Naive thymus-derived CD8-positive, alpha-beta T cell (primary cell): ENCODE data around the gene ARFGAP1. TPM values are rescaled to one million over a fixed set of nuclear protein-coding genes. Genes with fewer than 3 reads are reported as not detected.

Experiments
- ATAC-seq, 2 donors: fragments of 150-1000 bp; cut with Tn5 transposase in 1 of 2; sonication (Bioruptor Pico), chemical (Tn5 transposase) in 1 of 2; 1 replicate in 1 of 2; 2 replicates in 1 of 2; pipeline ENCODE4 v1.10.0; 2021; ENCODE audit warnings: mild to moderate bottlenecking in 2 of 2, moderate library complexity in 2 of 2
- POLR2A ChIA-PET: fragments of 350-600 bp; sonication (Branson Sonifier 250); formaldehyde crosslinking; loops from one replicate; lab custom pipeline; 2021; ENCODE audit warnings: antibody characterized with exemption; lab: Charles Lee
- DNase-seq, 10 donors: peaks; one replicate each; pipeline versions ENCODE4 v3.0.0 to v3.0.0-alpha.2; 2020 to 2022
- H3K27ac Mint-ChIP-seq, 10 donors: one replicate each; pipeline ENCODE4 v1.8.0; 2020 to 2022; ENCODE audit warnings: mild to moderate bottlenecking in 10 of 10, mixed read lengths in 10 of 10, moderate library complexity in 4 of 10, inconsistent platforms in 1 of 10
- H3K27me3 Mint-ChIP-seq, 5 donors: one replicate each; pipeline ENCODE4 v1.8.0; 2021 to 2022; ENCODE audit warnings: mixed read lengths in 5 of 5
- H3K36me3 Mint-ChIP-seq, 3 donors: one replicate each; pipeline ENCODE4 v1.8.0; 2020 to 2022; ENCODE audit warnings: mixed read lengths in 3 of 3, mild to moderate bottlenecking in 2 of 3, inconsistent platforms in 1 of 3
- H3K4me1 Mint-ChIP-seq, 4 donors: one replicate each; pipeline ENCODE4 v1.8.0; 2021 to 2022; ENCODE audit warnings: mixed read lengths in 4 of 4
- H3K4me3 Mint-ChIP-seq, 10 donors: one replicate each; pipeline ENCODE4 v1.8.0; 2020 to 2022; ENCODE audit warnings: mild to moderate bottlenecking in 10 of 10, mixed read lengths in 10 of 10, moderate library complexity in 6 of 10, inconsistent platforms in 1 of 10
- H3K9me3 Mint-ChIP-seq, 9 donors: one replicate each; pipeline ENCODE4 v1.8.0; 2020 to 2022; ENCODE audit warnings: mixed read lengths in 9 of 9, mild to moderate bottlenecking in 3 of 9, inconsistent platforms in 1 of 9, moderate library complexity in 1 of 9
- polyA plus RNA-seq, 3 donors: library from polyadenylated mRNA; unstranded; fragments of 300-500 nt; fragmentation: Illumina TruSeq; gene quantifications; one replicate each; pipeline ENCODE4 v1.2.3, GENCODE V29; 2021
- total RNA-seq, 8 experiments: library from RNA in 2 of 8; stranded (reverse) in 2 of 8; gene quantifications; one replicate each; pipeline ENCODE4 v1.2.3 and lab custom pipeline; 2021 to 2026

Gene ARFGAP1
- total and polyA plus RNA-seq, 5 experiments from 2014 or later: 11.5 to 101 (median 19.4) TPM

DNA sequence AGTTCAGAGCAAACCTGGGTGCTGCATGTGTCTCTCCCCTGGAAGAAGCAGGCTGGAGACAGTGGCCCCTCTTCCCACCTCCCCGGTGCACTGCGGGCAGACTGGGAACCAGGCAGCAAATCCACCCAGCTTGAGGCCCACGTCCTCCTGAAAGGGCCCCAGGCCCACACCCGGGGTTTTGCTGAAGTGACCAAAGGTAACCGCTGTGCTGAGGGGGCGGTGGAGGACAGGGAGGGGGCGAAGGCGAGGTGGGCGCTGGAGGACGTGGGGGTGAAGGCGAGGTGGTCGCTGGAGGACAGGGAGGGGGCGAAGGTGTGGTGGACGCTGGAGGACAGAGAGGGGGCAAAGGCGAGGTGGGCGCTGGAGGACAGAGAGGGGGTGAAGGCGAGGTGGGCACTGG lies 38.7 kb upstream of the ARFGAP1 start:
- POLR2A ChIA-PET: interaction anchor here (0.7 kb wide), 1 partner anchor 11 kb away, joined by 3 read pairs; no protein-coding TSS in a partner anchor
- DNase-seq: no peak
- no peak for ATAC-seq
- H3K9me3 Mint-ChIP-seq: no peaks in the 10 kb centered on the region
- H3K36me3 Mint-ChIP-seq: no peaks in the 10 kb centered on the region
- peak overlapping the region in 1 of 10 donors; percentile 5 for H3K27ac Mint-ChIP-seq
- peaks cover 5 to 30% (median 11%) of the 10 kb centered on the region in 4 donors for H3K4me1 Mint-ChIP-seq
- no peak overlapping the region for H3K4me3 Mint-ChIP-seq
- H3K27me3 Mint-ChIP-seq: peaks cover 10 to 33% (median 25%) of the 10 kb centered on the region in 5 donors

DNA sequence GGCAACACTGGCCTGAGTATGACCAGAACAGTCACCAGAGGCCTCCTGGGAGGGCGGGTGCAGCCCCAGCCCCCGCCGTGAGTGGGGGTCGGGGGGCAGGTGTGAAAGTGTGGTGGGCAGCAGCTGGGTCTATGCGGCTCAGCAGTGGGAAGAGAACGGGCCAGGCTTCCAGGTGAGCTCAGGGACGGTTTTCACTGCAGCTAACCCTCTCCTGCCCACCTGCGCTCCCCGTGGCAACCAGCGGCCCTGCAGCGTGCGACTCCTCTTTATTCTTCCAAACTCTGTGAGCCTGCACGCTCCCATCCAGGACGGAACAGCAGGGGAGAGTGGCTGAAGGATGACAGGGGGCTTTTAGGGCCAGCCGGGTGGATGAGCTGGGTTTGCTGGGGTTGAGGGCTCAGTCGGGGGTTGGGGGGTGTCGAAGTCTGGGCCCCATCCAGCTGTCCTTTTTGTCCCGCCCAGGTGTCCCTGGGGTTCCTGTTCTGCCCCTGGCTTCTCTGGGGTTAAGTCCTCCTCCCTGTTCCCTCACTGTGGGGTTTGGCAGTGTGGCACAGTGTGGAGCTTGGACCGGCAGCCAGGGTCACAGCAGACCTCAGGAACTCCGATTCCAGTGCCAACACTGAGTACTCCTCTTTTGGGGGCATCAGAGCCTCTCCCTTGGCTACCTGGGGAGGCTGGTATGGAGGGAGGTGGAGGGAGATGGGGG lies 37.8 kb upstream of the ARFGAP1 start:
- Mint-ChIP-seq H3K36me3 (no peaks in the 10 kb centered on the region), H3K4me3 (peak overlapping the region in 7 of 10 donors; percentile 23 to 72 (median 60)), H3K4me1 (peaks cover 5 to 30% (median 11%) of the 10 kb centered on the region in 4 donors), H3K27ac (peak overlapping the region in 6 of 10 donors; percentile 38 to 89 (median 62)), H3K9me3 (no peaks in the 10 kb centered on the region), H3K27me3 (peaks cover 7 to 24% (median 16%) of the 10 kb centered on the region in 5 donors)
- POLR2A ChIA-PET: interaction anchor here (0.7 kb wide), 1 partner anchor 12 kb away, joined by 3 read pairs; no protein-coding TSS in a partner anchor
- ATAC-seq (peak; percentile 55 to 77), DNase-seq (peak in 4 of 10 donors; percentile 19 to 44 (median 36))

DNA sequence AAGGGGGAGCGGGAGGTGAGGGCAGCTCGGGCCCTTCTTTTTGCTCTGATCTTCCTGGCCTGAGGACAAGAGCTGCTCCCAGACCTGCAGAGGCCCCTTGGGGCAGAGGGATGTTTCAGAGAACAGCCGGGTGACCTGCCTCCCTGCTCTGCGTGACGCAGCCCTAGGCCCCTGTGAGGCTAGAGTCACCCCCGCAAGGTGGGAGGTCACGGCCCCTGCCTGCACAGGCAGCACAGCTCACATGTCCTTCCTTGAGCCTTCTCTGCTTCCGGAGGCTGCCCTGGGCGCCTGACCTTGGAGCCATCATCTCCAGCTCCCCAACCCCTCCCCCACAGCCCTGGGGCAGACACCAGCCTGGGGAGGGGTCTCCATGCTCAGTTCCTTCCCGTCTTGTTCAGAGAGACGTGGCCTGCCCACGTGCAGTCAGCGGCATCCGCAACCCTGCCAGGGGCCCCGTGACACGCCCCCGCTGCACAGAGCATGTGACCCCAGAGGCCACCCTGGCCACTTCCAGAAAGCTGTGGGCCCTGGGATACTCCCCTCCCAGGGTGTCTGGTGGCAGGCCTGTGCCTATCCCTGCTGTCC lies 37.1 kb upstream of the ARFGAP1 start, which contains the start of gene BIRC7:
Gene BIRC7 (plus strand): TSS at position 507 of the 585 bp plus-strand sequence. CDS start 192 bp downstream, outside the sequence.
- peaks cover 5 to 26% (median 11%) of the 10 kb centered on the region in 4 donors for H3K4me1 Mint-ChIP-seq

DNA sequence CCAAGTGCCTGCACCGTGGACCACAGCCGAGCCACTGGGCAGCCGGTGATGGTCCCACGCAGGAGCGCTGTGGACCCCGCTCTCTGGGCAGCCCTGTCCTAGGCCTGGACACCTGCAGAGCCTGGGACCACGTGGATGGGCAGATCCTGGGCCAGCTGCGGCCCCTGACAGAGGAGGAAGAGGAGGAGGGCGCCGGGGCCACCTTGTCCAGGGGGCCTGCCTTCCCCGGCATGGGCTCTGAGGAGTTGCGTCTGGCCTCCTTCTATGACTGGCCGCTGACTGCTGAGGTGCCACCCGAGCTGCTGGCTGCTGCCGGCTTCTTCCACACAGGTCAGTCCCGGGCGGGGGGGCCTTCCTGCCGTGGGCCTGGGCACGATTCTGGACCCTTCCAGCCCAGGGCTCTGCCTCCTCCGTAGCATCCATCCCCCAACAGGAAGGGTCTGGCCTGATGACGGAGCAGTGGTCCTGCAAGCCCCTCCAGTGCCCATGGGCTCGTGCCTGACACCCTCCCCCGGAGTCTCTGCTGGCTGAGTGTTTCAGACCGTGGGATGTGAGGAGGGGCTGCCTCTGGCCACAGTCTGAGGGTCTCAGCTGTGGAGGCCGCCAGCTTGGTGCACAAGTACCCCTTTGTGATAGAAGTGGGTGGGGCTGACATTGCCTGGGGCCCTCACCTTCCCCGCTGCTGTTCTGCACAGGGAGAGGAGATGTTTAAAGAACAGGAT lies 36.3 kb upstream of the ARFGAP1 start:
- Mint-ChIP-seq H3K4me3 (peak overlapping the region in 1 of 10 donors; percentile 49), H3K27ac (peak overlapping the region in 6 of 10 donors; percentile 27 to 82 (median 48)), H3K36me3 (no peaks in the 10 kb centered on the region), H3K4me1 (peaks cover 5 to 26% (median 8%) of the 10 kb centered on the region in 4 donors), H3K27me3 (peaks cover 0 to 11% (median 11%) of the 10 kb centered on the region in 5 donors), H3K9me3 (no peaks in the 10 kb centered on the region)
- POLR2A ChIA-PET: no interaction called here
- no peak for DNase-seq
- no peak for ATAC-seq

More for the DNA sequence above, 37.1 kb upstream of the ARFGAP1 start, which contains the start of gene BIRC7:
- Mint-ChIP-seq H3K27ac (peak within 1 kb of the TSS in 6 of 10 donors; percentile 43 to 91 (median 82)), H3K9me3 (no peaks in the 10 kb centered on the region), H3K27me3 (peaks cover 1 to 19% (median 12%) of the 10 kb centered on the region in 5 donors), H3K36me3 (no peaks in the 10 kb centered on the region), H3K4me3 (peak within 1 kb of the TSS in 7 of 10 donors; percentile 23 to 72 (median 69))
- ATAC-seq (peak in 1 of 2 donors; percentile 77), DNase-seq (peak in 6 of 10 donors; percentile 25 to 60 (median 38))
- POLR2A ChIA-PET: no interaction called here

DNA sequence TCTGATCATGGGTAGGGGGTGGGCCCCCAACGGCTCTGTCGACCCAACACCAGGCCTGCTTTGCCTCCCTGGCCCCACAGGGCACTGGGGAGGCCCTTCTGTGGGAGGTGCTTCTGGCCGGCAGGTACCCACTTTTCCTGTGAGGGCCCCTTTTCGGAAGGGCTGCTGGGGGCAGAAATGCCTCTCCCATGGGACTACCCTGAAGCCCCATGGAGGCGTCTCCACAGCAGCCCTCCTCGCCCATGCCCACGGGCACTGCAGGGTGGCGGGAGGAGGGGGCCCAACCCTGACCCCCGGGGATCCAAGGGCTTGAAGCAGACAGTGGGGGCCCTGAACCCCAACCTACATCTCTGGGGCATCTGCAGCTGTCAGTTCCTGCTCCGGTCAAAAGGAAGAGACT lies 34.6 kb upstream of the ARFGAP1 start:
- no peaks in the 10 kb centered on the region for H3K9me3 Mint-ChIP-seq
- H3K27me3 Mint-ChIP-seq: peaks cover 0 to 1% (median 0%) of the 10 kb centered on the region in 5 donors
- H3K27ac Mint-ChIP-seq: peak overlapping the region in 1 of 10 donors; percentile 20
- ATAC-seq (no peak), DNase-seq (no peak)
- POLR2A ChIA-PET: no interaction called here
- peaks cover 5 to 26% (median 8%) of the 10 kb centered on the region in 4 donors for H3K4me1 Mint-ChIP-seq
- no peaks in the 10 kb centered on the region for H3K36me3 Mint-ChIP-seq
- no peak overlapping the region for H3K4me3 Mint-ChIP-seq

GRCh38 chr20:63238514-63239125 lies 34.0 kb upstream of the ARFGAP1 start:
- Mint-ChIP-seq H3K36me3 (no peaks in the 10 kb centered on the region), H3K4me1 (peaks cover 5 to 26% (median 8%) of the 10 kb centered on the region in 4 donors), H3K27ac (peak overlapping the region in 1 of 10 donors; percentile 20), H3K4me3 (no peak overlapping the region), H3K27me3 (peaks cover 0 to 1% (median 0%) of the 10 kb centered on the region in 5 donors), H3K9me3 (no peaks in the 10 kb centered on the region)
- ATAC-seq (peak; percentile 56 to 62), DNase-seq (peak in 4 of 10 donors; percentile 7 to 39 (median 30))
- POLR2A ChIA-PET: no interaction called here

GRCh38 chr20:63239431-63239830 lies 33.2 kb upstream of the ARFGAP1 start:
- H3K36me3 Mint-ChIP-seq: no peaks in the 10 kb centered on the region
- no peaks in the 10 kb centered on the region for H3K9me3 Mint-ChIP-seq
- peaks cover 0 to 1% (median 0%) of the 10 kb centered on the region in 5 donors for H3K27me3 Mint-ChIP-seq
- H3K4me1 Mint-ChIP-seq: peaks cover 5 to 24% (median 8%) of the 10 kb centered on the region in 4 donors
- H3K27ac Mint-ChIP-seq: peak overlapping the region in 1 of 10 donors; percentile 41
- DNase-seq (no peak), ATAC-seq (no peak)
- POLR2A ChIA-PET: no interaction called here
- H3K4me3 Mint-ChIP-seq: peak overlapping the region in 1 of 10 donors; percentile 38

DNA sequence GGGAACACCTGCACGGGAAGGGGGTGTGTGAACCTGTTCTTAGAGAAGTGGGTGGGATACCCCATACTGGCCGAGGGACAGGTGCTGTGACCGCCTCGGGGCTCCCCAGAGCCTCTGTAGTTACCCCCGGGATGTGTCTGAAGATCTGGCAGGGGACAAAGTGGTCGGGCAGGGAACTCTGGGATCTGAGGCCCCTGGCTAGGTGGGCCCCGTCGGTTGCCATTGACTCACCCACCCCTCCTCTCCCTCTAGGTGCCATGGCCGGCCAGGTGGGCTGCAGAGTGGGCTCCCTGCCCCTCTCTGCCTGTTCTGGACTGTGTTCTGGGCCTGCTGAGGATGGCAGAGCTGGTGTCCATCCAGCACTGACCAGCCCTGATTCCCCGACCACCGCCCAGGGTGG lies 32.6 kb upstream of the ARFGAP1 start:
- POLR2A ChIA-PET: no interaction called here
- Mint-ChIP-seq H3K27me3 (peaks cover 0 to 1% (median 0%) of the 10 kb centered on the region in 5 donors), H3K4me1 (peaks cover 2 to 19% (median 5%) of the 10 kb centered on the region in 4 donors), H3K4me3 (no peak overlapping the region), H3K36me3 (no peaks in the 10 kb centered on the region), H3K9me3 (no peaks in the 10 kb centered on the region), H3K27ac (no peak overlapping the region)
- ATAC-seq: no peak
- DNase-seq: no peak

DNA sequence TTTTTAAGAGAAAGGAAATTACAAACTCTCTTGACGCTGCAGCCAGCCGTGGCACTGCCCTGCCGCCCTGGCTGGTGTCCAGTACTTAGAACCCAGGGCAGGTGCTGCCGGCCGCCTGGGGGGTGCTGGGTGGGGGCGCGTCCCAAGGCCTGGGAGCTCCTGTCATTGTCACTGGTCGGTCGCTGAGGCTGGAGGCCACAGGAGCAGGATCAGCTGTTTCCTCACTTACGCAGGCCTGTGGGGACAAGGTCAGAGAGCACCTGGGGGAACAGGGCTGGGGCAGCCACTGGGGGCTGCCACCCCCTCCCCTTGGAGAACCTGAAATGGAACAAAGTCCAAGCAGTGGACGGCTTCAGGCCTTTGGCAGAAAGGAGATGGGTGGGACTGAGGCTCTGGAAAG lies 31.3 kb upstream of the ARFGAP1 start:
- ATAC-seq: no peak
- H3K4me1 Mint-ChIP-seq: peaks cover 0 to 7% (median 2%) of the 10 kb centered on the region in 4 donors

GRCh38 chr20:63242736-63243135 lies 29.9 kb upstream of the ARFGAP1 start:
- no peak for ATAC-seq
- no peak overlapping the region for H3K27ac Mint-ChIP-seq
- H3K9me3 Mint-ChIP-seq: no peaks in the 10 kb centered on the region
- DNase-seq: no peak
- H3K36me3 Mint-ChIP-seq: no peaks in the 10 kb centered on the region
- POLR2A ChIA-PET: no interaction called here
- H3K27me3 Mint-ChIP-seq: peaks cover 0 to 18% (median 5%) of the 10 kb centered on the region in 5 donors
- H3K4me1 Mint-ChIP-seq: no peaks in the 10 kb centered on the region
- no peak overlapping the region for H3K4me3 Mint-ChIP-seq

More for the DNA sequence above, 31.3 kb upstream of the ARFGAP1 start:
- H3K27ac Mint-ChIP-seq: peak overlapping the region in 1 of 10 donors; percentile 31
- POLR2A ChIA-PET: no interaction called here
- no peak overlapping the region for H3K4me3 Mint-ChIP-seq
- no peaks in the 10 kb centered on the region for H3K9me3 Mint-ChIP-seq
- no peaks in the 10 kb centered on the region for H3K36me3 Mint-ChIP-seq
- H3K27me3 Mint-ChIP-seq: peaks cover 0 to 9% (median 5%) of the 10 kb centered on the region in 5 donors
- no peak for DNase-seq

DNA sequence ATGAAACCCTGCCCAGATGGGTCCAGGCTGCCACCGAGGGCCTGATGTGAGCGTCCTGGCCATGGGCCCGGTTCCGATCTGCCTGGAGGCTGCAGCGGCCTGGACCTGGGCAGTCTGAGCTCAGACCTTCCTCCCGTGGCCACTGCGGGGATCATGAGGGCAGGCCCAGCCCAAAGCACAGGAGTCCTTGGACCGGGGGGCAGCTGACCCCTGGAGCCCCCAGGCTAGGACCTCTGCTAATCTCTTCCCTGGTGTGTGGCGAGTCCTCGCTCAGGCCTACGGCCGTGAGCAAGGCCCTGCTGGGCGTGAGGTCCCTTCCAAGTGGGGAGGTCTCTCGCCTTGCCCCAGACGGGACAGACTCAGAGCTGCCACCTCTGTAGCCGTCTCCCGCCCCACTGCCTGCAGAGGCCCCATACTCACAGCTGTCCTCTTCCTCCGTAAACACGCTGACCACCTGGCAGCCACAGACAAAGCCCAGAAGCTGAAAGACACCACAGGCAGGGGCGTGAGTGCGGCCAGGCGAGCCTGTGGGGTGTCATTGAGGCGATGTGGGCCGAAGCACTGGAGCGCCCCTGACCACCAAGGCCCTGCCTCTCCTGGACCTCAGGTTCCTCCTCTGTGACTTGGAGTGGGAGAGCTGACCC lies 28.9 kb upstream of the ARFGAP1 start:
- H3K36me3 Mint-ChIP-seq: no peaks in the 10 kb centered on the region
- POLR2A ChIA-PET: no interaction called here
- no peak overlapping the region for H3K4me3 Mint-ChIP-seq

More for the DNA sequence above, 28.9 kb upstream of the ARFGAP1 start:
- ATAC-seq (no peak), DNase-seq (no peak)
- Mint-ChIP-seq H3K27me3 (peaks cover 5 to 27% (median 9%) of the 10 kb centered on the region in 5 donors), H3K27ac (no peak overlapping the region), H3K9me3 (no peaks in the 10 kb centered on the region), H3K4me1 (peaks cover 0 to 4% (median 1%) of the 10 kb centered on the region in 4 donors)
